GM06990 (cell line): ENCODE measurements around the gene C1orf21.

ENCODE experiments used
- DNase-seq: peaks from one replicate; pipeline ENCODE4 v3.0.0-alpha.2; 2011; ENCODE audit not compliant: insufficient read length; ENCODE audit errors: extremely low read depth
- H3K27me3 ChIP-seq: replicated peaks from 2 replicates; pipeline ENCODE4 v1.6.0; 2011; ENCODE audit warnings: low read length; ENCODE audit not compliant: control insufficient read depth, insufficient read depth
- H3K36me3 ChIP-seq: 2 replicates; pipeline ENCODE4 v1.5.1; 2011; ENCODE audit warnings: low read length; ENCODE audit not compliant: control insufficient read depth, insufficient read depth
- H3K4me3 ChIP-seq: replicated peaks from 2 replicates; pipeline ENCODE4 v1.5.1; 2011; ENCODE audit warnings: low read depth, mild to moderate bottlenecking, control low read depth, low read length
- TF ChIP-seq, protein P1 (sequence below): IDR thresholded peaks from 2 replicates; pipeline ENCODE4 v1.5.1; 2011; ENCODE audit warnings: low read length, control low read depth, mild to moderate bottlenecking, inconsistent platforms; ENCODE audit not compliant: insufficient read depth, poor library complexity, severe bottlenecking

The C1orf21 gene

GRCh38 chr1:184482136-184482535 is 95.3 kb downstream of the C1orf21 start:
- no peaks in the 10 kb centered on the region for H3K36me3 ChIP-seq
- no peaks in the 10 kb centered on the region for H3K27me3 ChIP-seq
- TF ChIP-seq, protein P1, sequence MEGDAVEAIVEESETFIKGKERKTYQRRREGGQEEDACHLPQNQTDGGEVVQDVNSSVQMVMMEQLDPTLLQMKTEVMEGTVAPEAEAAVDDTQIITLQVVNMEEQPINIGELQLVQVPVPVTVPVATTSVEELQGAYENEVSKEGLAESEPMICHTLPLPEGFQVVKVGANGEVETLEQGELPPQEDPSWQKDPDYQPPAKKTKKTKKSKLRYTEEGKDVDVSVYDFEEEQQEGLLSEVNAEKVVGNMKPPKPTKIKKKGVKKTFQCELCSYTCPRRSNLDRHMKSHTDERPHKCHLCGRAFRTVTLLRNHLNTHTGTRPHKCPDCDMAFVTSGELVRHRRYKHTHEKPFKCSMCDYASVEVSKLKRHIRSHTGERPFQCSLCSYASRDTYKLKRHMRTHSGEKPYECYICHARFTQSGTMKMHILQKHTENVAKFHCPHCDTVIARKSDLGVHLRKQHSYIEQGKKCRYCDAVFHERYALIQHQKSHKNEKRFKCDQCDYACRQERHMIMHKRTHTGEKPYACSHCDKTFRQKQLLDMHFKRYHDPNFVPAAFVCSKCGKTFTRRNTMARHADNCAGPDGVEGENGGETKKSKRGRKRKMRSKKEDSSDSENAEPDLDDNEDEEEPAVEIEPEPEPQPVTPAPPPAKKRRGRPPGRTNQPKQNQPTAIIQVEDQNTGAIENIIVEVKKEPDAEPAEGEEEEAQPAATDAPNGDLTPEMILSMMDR = no peak
- no peak for DNase-seq
- no peak overlapping the region for H3K4me3 ChIP-seq

DNA sequence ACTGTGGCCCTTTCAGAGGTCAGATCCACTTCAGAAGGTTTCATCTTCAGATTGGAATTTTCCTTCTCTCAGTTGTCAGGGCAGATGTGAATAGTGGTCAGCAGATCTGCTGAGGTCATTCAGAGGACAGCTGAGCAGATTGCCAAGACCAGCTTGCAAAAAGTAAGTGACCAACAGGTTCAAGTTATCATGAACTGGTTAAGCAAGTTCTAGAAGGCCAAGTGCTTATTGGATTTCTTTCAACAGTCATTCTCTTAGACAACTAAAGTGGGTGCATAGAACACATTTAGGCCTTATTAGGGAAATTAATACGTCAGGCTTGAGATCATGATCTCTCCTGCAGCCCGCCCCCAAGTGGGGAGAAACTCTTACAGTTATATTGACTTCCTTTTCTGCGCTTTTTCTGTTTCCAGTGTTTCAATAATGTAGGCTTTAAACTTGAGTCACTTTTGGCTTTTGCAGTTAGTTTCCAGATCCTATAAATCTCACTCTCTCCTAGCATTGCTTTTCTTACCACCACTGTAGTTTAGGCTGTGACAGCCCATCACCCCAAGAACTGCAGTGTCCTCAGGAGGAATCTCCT is 96.4 kb downstream of the C1orf21 start:
- DNase-seq = no peak
- H3K4me3 ChIP-seq = no peak overlapping the region
- TF ChIP-seq, protein P1 = peak; percentile 44
- no peaks in the 10 kb centered on the region for H3K27me3 ChIP-seq
- H3K36me3 ChIP-seq = no peaks in the 10 kb centered on the region

DNA sequence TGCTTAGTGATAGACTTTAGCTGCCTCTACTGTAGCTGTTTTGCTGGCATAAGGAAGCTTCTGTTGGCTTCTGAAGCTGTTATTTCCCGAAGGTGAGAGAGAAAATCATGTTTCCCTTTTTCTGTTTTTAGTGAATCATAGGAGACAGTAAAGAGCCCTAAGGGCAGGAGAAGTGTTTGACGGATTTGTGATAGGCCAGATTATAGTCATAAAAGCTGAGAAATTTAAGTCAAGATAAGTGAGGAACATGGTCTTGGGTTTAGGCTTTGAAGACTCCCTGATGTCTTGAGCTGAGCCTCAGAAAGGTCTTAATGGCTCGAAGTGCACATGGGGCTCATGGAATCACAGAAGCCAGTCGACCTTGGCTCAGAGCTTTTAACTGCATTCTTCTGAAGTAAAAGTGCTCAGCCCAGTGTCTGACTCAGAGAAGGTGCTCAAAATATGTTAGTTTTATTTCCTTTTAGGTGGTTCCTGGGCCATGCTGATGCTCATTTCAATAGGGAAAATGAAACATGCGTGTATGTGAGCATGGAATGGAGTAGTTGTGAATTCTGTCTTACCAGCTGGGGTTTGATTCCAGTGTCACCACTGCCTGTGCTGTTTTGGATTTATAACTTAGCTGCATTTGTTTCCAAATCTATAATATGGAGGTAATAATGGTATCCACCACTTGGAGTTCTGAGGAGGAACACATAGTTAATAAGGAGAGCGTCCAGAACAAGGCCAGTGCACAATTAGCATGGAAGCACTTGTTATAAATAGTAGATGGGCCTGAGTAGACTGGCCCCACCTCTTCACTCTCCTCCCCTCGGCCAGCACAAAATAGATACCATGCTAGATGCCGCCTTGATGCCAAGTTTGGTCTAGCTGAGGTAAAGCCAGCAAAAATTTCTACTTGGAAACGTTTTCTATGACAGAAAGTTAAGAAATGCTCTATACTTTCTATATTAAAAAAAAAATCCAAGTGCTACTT is 99.2 kb downstream of the C1orf21 start:
- Histone ChIP-seq H3K27me3 (no peaks in the 10 kb centered on the region), H3K4me3 (no peak overlapping the region), H3K36me3 (no peaks in the 10 kb centered on the region)
- no peak for DNase-seq
- TF ChIP-seq, protein P1 = no peak

GRCh38 chr1:184486761-184487445 is 100.1 kb downstream of the C1orf21 start:
- H3K36me3 ChIP-seq = no peaks in the 10 kb centered on the region
- no peak for DNase-seq
- no peak overlapping the region for H3K4me3 ChIP-seq
- TF ChIP-seq, protein P1 = no peak
- no peaks in the 10 kb centered on the region for H3K27me3 ChIP-seq

DNA sequence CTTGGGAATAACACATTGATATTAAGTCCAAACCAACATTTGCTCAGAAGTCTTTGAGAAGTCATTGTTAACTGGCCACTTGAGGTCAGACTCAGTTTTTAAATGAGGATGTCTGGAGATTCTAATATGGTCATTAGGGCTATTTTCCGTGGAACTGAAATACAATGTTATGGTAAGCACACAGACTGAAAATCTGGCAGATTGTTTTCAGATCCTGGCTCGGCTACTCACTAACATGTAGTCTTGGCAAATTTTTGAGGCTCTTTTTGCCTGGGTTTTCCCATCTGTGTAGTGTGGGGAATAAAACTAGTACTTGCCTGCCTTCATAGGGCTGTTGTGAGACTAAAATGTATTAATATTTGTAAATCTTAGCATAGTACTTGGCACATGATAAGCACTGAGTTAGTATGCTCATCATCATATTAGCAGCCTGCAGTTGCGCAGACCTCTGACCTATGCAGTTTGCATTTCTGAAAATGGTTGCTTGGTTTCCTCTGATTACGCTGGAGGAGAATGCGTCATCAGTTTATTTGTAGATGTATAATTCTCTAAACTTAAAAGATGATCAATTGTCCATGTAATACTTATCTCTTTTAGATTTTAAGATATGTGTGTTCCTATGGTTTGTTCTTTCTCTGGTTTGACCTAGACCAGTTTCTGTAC is 100.8 kb downstream of the C1orf21 start:
- DNase-seq = no peak
- H3K27me3 ChIP-seq = no peaks in the 10 kb centered on the region
- TF ChIP-seq, protein P1 = no peak
- no peaks in the 10 kb centered on the region for H3K36me3 ChIP-seq
- no peak overlapping the region for H3K4me3 ChIP-seq
